Stimulated activated CD4-positive, alpha-beta T cell treated with anti-CD3 and anti-CD28 coated beads, Interleukin-15, amount 100 ng/mL, for 48 hours (primary cell): Measurements from ENCODE around the gene SLC17A1.

Source experiments
- DNase-seq, 2 donors: peaks; one replicate each; pipeline ENCODE4 v3.0.0-alpha.2; 2020; ENCODE audit warnings: low read depth in 2 of 2

The SLC17A1 gene

GRCh38 chr6:25832307-25832662, 433 bp upstream of the SLC17A1 start:
- no peak for DNase-seq

GRCh38 chr6:25830458-25830857, 1.4 kb downstream of the SLC17A1 start:
- DNase-seq: no peak

- DNase-seq: no peak
Observed at GRCh38 chr6:25829375-25829774, 2.5 kb downstream of the SLC17A1 start.

- DNase-seq: no peak
Observed at GRCh38 chr6:25821341-25821740, 10.5 kb downstream of the SLC17A1 start.

- DNase-seq: no peak
Observed at GRCh38 chr6:25816252-25816651, 15.6 kb downstream of the SLC17A1 start.

- no peak for DNase-seq
Observed at GRCh38 chr6:25815194-25815593, 16.7 kb downstream of the SLC17A1 start.

GRCh38 chr6:25804804-25805203, 27.0 kb downstream of the SLC17A1 start:
- DNase-seq: no peak

- DNase-seq: no peak
Observed at GRCh38 chr6:25801436-25801835, 30.4 kb downstream of the SLC17A1 start.

GRCh38 chr6:25794784-25795183, 37.1 kb downstream of the SLC17A1 start:
- DNase-seq: no peak

- DNase-seq: no peak
Observed at GRCh38 chr6:25793970-25794369, 37.9 kb downstream of the SLC17A1 start.

GRCh38 chr6:25792016-25792415, 39.8 kb downstream of the SLC17A1 start:
- DNase-seq: no peak

- no peak for DNase-seq
Observed at GRCh38 chr6:25789475-25789874, 42.4 kb downstream of the SLC17A1 start.

GRCh38 chr6:25788305-25788922, 43.4 kb downstream of the SLC17A1 start:
- peak; percentile 6 to 36 for DNase-seq

GRCh38 chr6:25787428-25787827, 44.4 kb downstream of the SLC17A1 start:
- DNase-seq: no peak

GRCh38 chr6:25781134-25781533, 50.7 kb downstream of the SLC17A1 start:
- no peak for DNase-seq

- DNase-seq: no peak
Observed at GRCh38 chr6:25777856-25778649, 53.8 kb downstream of the SLC17A1 start.

- DNase-seq: no peak
Observed at GRCh38 chr6:25777031-25777430, 54.8 kb downstream of the SLC17A1 start.

GRCh38 chr6:25774120-25774715, 57.6 kb downstream of the SLC17A1 start:
- no peak for DNase-seq

- no peak for DNase-seq
Observed at GRCh38 chr6:25769983-25770382, 61.9 kb downstream of the SLC17A1 start.

- DNase-seq: no peak
Observed at GRCh38 chr6:25768566-25768965, 63.3 kb downstream of the SLC17A1 start.

GRCh38 chr6:25764611-25765010, 67.2 kb downstream of the SLC17A1 start:
- DNase-seq: no peak

GRCh38 chr6:25757936-25758642, 73.8 kb downstream of the SLC17A1 start:
- no peak for DNase-seq
